SU-DHL-6 (cell line): Measurements from ENCODE around the gene KLHL29.

Source experiments
- H2AFZ ChIP-seq: fragments of 200-600 bp; sonication (generic); 2 replicates; pipeline ENCODE4 v1.6.1; 2014; ENCODE audit warnings: low read depth, mild to moderate bottlenecking, moderate library complexity, mixed read lengths, antibody characterized with exemption, low read length; ENCODE audit not compliant: severe bottlenecking
- H3F3A ChIP-seq: fragments of 200-600 bp; shearing (Covaris generic); 2 replicates; pipeline ENCODE4 v1.6.0; 2016; ENCODE audit warnings: antibody characterized with exemption, mild to moderate bottlenecking; ENCODE audit not compliant: insufficient read depth
- H3K27ac ChIP-seq: fragments of 200-600 bp; sonication (generic); 2 replicates; pipeline ENCODE4 v1.5.1; 2016; ENCODE audit warnings: low read depth, mild to moderate bottlenecking, low read length, moderate library complexity, mixed read lengths
- H3K27me3 ChIP-seq: fragments of 200-600 bp; sonication (generic), shearing (Covaris generic); 2 replicates; pipeline ENCODE4 v1.6.0; 2014; ENCODE audit warnings: mild to moderate bottlenecking, low read length
- H3K36me3 ChIP-seq: fragments of 200-600 bp; sonication (generic); 2 replicates; pipeline ENCODE4 v1.6.1; 2014; ENCODE audit warnings: mild to moderate bottlenecking, low read length, mixed read lengths
- H3K4me2 ChIP-seq: fragments of 300-600, 200-600 bp; shearing (Covaris generic), sonication (generic); 2 replicates; pipeline ENCODE4 v1.6.0; 2014; ENCODE audit warnings: low read length, low read depth, mild to moderate bottlenecking; ENCODE audit not compliant: poor library complexity, severe bottlenecking
- H3K4me3 ChIP-seq: fragments of 200-600 bp; sonication (generic); 2 replicates; pipeline ENCODE4 v1.5.1; 2014; ENCODE audit warnings: antibody characterized with exemption, low read length, mild to moderate bottlenecking, mixed read lengths; ENCODE audit not compliant: insufficient read depth, poor library complexity, severe bottlenecking
- H3K79me2 ChIP-seq: fragments of 200-600 bp; sonication (generic); 2 replicates; pipeline ENCODE4 v1.6.1; 2014; ENCODE audit warnings: mild to moderate bottlenecking, low read length, moderate library complexity; ENCODE audit not compliant: insufficient read depth
- H3K9ac ChIP-seq: fragments of 200-600 bp; sonication (generic); 2 replicates; pipeline ENCODE4 v1.7.0; 2014; ENCODE audit warnings: mild to moderate bottlenecking, low read length
- H3K9me2 ChIP-seq: fragments of 200-600 bp; sonication (generic); replicated peaks from 2 replicates; pipeline ENCODE4 v1.6.1; 2014; ENCODE audit warnings: low read length; ENCODE audit not compliant: insufficient read depth
- H3K9me3 ChIP-seq: fragments of 200-600 bp; sonication (generic); 2 replicates; pipeline ENCODE4 v1.6.1; 2014; ENCODE audit warnings: low read length, mixed read lengths; ENCODE audit not compliant: insufficient read depth
- H4K20me1 ChIP-seq: fragments of 200-600 bp; sonication (generic); 2 replicates; pipeline ENCODE4 v1.6.1; 2014; ENCODE audit warnings: low read depth, mild to moderate bottlenecking, antibody characterized with exemption, low read length, moderate library complexity, mixed read lengths
- EZH2phosphoT487 ChIP-seq: fragments of 200-600 bp; sonication (generic), shearing (Covaris generic); conservative IDR thresholded peaks from 2 replicates; pipeline ENCODE4 v1.6.1; 2018; ENCODE audit warnings: mild to moderate bottlenecking, antibody characterized with exemption, low read length, moderate library complexity, mixed read lengths
- TF ChIP-seq, protein P1 (sequence below): fragments of 200-600 bp; sonication (generic); IDR thresholded peaks from one replicate; pipeline ENCODE4 v1.5.1; 2017; ENCODE audit warnings: antibody characterized with exemption, mild to moderate bottlenecking, low read length, moderate library complexity; ENCODE audit not compliant: insufficient read depth, poor library complexity, severe bottlenecking

The KLHL29 gene

GRCh38 chr2:23625726-23626125 is 240.7 kb downstream of the KLHL29 start:
- Histone ChIP-seq H3K27ac (no peak overlapping the region), H3K79me2 (no peaks in the 10 kb centered on the region), H3K36me3 (no peaks in the 10 kb centered on the region), H2AFZ (no peak overlapping the region), H4K20me1 (no peaks in the 10 kb centered on the region), H3K4me2 (no peak overlapping the region), H3K9me3 (no peaks in the 10 kb centered on the region), H3F3A (no peaks in the 10 kb centered on the region), H3K4me3 (no peak overlapping the region), H3K9ac (no peak overlapping the region), H3K27me3 (no peaks in the 10 kb centered on the region), H3K9me2 (no peaks in the 10 kb centered on the region)
- TF ChIP-seq, protein P1, sequence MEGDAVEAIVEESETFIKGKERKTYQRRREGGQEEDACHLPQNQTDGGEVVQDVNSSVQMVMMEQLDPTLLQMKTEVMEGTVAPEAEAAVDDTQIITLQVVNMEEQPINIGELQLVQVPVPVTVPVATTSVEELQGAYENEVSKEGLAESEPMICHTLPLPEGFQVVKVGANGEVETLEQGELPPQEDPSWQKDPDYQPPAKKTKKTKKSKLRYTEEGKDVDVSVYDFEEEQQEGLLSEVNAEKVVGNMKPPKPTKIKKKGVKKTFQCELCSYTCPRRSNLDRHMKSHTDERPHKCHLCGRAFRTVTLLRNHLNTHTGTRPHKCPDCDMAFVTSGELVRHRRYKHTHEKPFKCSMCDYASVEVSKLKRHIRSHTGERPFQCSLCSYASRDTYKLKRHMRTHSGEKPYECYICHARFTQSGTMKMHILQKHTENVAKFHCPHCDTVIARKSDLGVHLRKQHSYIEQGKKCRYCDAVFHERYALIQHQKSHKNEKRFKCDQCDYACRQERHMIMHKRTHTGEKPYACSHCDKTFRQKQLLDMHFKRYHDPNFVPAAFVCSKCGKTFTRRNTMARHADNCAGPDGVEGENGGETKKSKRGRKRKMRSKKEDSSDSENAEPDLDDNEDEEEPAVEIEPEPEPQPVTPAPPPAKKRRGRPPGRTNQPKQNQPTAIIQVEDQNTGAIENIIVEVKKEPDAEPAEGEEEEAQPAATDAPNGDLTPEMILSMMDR = no peak
- TF ChIP-seq EZH2phosphoT487 = no peak

DNA sequence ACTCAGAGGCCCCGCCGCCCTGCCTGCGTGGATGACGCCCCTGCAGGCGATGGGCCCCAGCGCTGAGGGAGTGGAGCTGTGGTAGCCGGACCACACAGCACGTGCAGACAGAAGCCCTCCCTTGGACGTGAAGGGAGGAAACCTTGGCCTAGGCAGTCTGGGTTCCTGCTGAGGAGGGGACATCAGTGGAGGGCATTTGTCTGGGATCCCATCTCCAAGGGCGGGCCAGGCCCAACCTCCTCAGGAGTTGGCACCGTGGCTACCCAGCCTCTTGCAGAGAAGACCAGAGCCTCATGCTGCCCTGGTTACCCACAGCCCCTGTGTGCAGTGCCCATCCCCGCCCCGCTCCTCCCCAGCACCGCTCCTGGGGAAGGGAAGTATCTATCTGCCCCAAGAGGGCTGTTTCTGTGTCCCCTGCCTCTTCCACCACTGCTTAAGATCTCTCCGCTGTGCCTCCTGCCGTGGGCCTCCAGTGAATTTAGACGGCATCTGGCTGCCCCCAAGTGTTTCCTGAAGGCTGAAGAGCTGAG is 241.8 kb downstream of the KLHL29 start:
- Histone ChIP-seq H4K20me1 (no peaks in the 10 kb centered on the region), H3K36me3 (no peaks in the 10 kb centered on the region)

DNA sequence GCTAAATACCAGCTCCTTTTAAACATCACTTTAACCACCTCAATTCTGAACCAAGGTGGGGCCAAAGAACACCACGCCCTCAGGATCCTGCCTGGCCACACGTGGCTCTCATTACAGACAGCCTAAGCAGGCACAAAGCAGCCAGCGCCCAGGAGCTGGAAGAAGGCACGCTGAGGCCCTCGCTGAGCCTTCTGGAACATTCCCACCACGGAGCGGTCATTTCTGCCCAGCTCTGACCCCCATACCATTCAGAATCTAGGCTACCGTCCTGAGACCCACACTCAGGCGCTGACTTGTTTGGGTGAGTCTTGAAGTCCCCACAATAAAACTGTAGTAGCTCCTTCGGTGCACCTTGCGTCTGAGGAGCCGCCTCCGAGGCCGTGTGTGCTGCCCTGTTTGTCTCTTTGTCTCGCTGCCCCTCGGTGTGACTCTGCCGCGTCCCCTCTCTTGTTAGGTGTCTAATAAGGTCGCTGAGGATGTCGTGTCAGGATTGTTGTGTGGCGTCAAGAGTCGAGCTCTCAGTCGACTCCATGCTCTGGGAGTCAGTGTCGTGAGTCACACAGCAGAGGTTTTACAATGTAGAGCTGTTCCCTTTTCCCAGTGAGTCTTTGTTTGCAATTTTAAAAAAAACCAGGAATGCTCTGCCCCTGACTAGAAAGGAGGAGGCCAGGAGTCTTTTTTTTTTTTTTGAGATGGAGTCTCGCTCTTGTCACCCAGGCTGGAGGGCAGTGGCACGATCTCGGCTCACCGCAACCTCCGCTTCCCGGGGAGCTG is 242.4 kb downstream of the KLHL29 start:
- Histone ChIP-seq H3K9ac (no peak overlapping the region), H3K4me3 (no peak overlapping the region), H3K9me3 (no peaks in the 10 kb centered on the region), H4K20me1 (no peaks in the 10 kb centered on the region), H3K27me3 (no peaks in the 10 kb centered on the region), H3F3A (no peaks in the 10 kb centered on the region), H3K9me2 (no peaks in the 10 kb centered on the region), H3K79me2 (no peaks in the 10 kb centered on the region), H2AFZ (no peak overlapping the region), H3K27ac (no peak overlapping the region), H3K36me3 (no peaks in the 10 kb centered on the region), H3K4me2 (no peak overlapping the region)
- TF ChIP-seq, protein P1 = no peak
- TF ChIP-seq EZH2phosphoT487 = no peak

More for the DNA sequence above, 241.8 kb downstream of the KLHL29 start:
- no peak overlapping the region for H3K27ac ChIP-seq
- no peak overlapping the region for H2AFZ ChIP-seq
- H3K9ac ChIP-seq = no peak overlapping the region
- no peak overlapping the region for H3K4me2 ChIP-seq
- H3F3A ChIP-seq = no peaks in the 10 kb centered on the region
- H3K27me3 ChIP-seq = no peaks in the 10 kb centered on the region
- H3K9me2 ChIP-seq = no peaks in the 10 kb centered on the region
- no peak overlapping the region for H3K4me3 ChIP-seq
- TF ChIP-seq, protein P1 = no peak
- no peak for TF ChIP-seq EZH2phosphoT487
- H3K79me2 ChIP-seq = no peaks in the 10 kb centered on the region
- no peaks in the 10 kb centered on the region for H3K9me3 ChIP-seq
